ENCODE data around the gene SRPK1. TPM values are rescaled to one million over a fixed set of nuclear protein-coding genes. Genes with fewer than 3 reads are reported as not detected.
"Not testable (repeated sequence)": the region's sequence is repeated elsewhere in the genome, so short reads cannot be mapped to it uniquely, and the experiment has no call there.

SRPK1 gene
- total RNA-seq, 4 donors from 2014 or later, result 38.2 to 104 (median 56.7) TPM

- no peaks in the 10 kb centered on the region for H3K9me3 ChIP-seq
- DNase-seq, result no peak
- intact Hi-C loops (cut with DNase I; ENCODE audit: low total_unique reads), result no loop called here
These were observed 22.5 kb upstream of the SRPK1 start for GRCh38 chr6:35943390-35943789.

GRCh38 chr6:35942355-35942754, 21.5 kb upstream of the SRPK1 start:
- Histone ChIP-seq H3K27ac (no peak overlapping the region), H3K9me3 (no peaks in the 10 kb centered on the region), H3K4me1 (no peaks in the 10 kb centered on the region), H3K36me3 (no peaks in the 10 kb centered on the region), H3K4me3 (no peak overlapping the region), H3K27me3 (no peaks in the 10 kb centered on the region)
- in situ Hi-C loops (cut with MboI; ENCODE audit: low sequenced_read_pairs in 4 of 4), result no loop called here
- ATAC-seq, result no peak
- DNase-seq, result no peak
- TF ChIP-seq CTCF (IDR thresholded peaks at IDR 0.05 in 4 of 5, conservative IDR thresholded peaks at IDR 0.05 in 1 of 5), result no peak
- no peak for TF ChIP-seq POLR2A (IDR thresholded peaks at IDR 0.05)
- intact Hi-C loops (cut with DNase I; ENCODE audit: low total_unique reads), result no loop called here

More at GRCh38 chr6:35943390-35943789, 22.5 kb upstream of the SRPK1 start:
- in situ Hi-C loops (cut with MboI; ENCODE audit: low sequenced_read_pairs in 4 of 4), result no loop called here
- no peak overlapping the region for H3K4me3 ChIP-seq
- no peak for ATAC-seq
- TF ChIP-seq CTCF (IDR thresholded peaks at IDR 0.05 in 4 of 5, conservative IDR thresholded peaks at IDR 0.05 in 1 of 5), result no peak
- no peak for TF ChIP-seq POLR2A (IDR thresholded peaks at IDR 0.05)
- no peaks in the 10 kb centered on the region for H3K36me3 ChIP-seq
- no peaks in the 10 kb centered on the region for H3K4me1 ChIP-seq
- H3K27me3 ChIP-seq, result no peaks in the 10 kb centered on the region
- H3K27ac ChIP-seq, result no peak overlapping the region

GRCh38 chr6:35941170-35941569, 20.3 kb upstream of the SRPK1 start:
- DNase-seq; H3K27ac ChIP-seq; H3K36me3 ChIP-seq; H3K27me3 ChIP-seq; intact Hi-C loops (cut with DNase I; ENCODE audit: low total_unique reads); H3K9me3 ChIP-seq; H3K4me1 ChIP-seq; in situ Hi-C loops (cut with MboI; ENCODE audit: low sequenced_read_pairs in 4 of 4); H3K4me3 ChIP-seq; ATAC-seq: not testable (repeated sequence)

GRCh38 chr6:35940014-35940413, 19.1 kb upstream of the SRPK1 start:
- H3K27ac ChIP-seq; H3K4me1 ChIP-seq; in situ Hi-C loops (cut with MboI; ENCODE audit: low sequenced_read_pairs in 4 of 4); H3K36me3 ChIP-seq; H3K27me3 ChIP-seq; intact Hi-C loops (cut with DNase I; ENCODE audit: low total_unique reads); ATAC-seq; H3K4me3 ChIP-seq; DNase-seq; H3K9me3 ChIP-seq: not testable (repeated sequence)

- intact Hi-C loops (cut with DNase I; ENCODE audit: low total_unique reads); H3K27me3 ChIP-seq; ATAC-seq; H3K27ac ChIP-seq; DNase-seq; H3K4me3 ChIP-seq; in situ Hi-C loops (cut with MboI; ENCODE audit: low sequenced_read_pairs in 4 of 4); H3K36me3 ChIP-seq; H3K4me1 ChIP-seq; H3K9me3 ChIP-seq: not testable (repeated sequence)
These were observed 18.4 kb upstream of the SRPK1 start for GRCh38 chr6:35939259-35939658.

GRCh38 chr6:35936681-35937359, 15.9 kb upstream of the SRPK1 start:
- TF ChIP-seq POLR2A (IDR thresholded peaks at IDR 0.05) (no peak), CTCF (IDR thresholded peaks at IDR 0.05 in 4 of 5, conservative IDR thresholded peaks at IDR 0.05 in 1 of 5) (no peak)
- Histone ChIP-seq H3K9me3 (no peaks in the 10 kb centered on the region), H3K4me1 (no peaks in the 10 kb centered on the region), H3K36me3 (no peaks in the 10 kb centered on the region), H3K27ac (no peak overlapping the region), H3K4me3 (no peak overlapping the region), H3K27me3 (no peaks in the 10 kb centered on the region)
- ATAC-seq (no peak), DNase-seq (no peak)
- intact Hi-C loops (cut with DNase I; ENCODE audit: low total_unique reads) (no loop called here), in situ Hi-C loops (cut with MboI; ENCODE audit: low sequenced_read_pairs in 4 of 4) (no loop called here)

All from gastrocnemius medialis (tissue), 4 donors.